GM20431 (cell line): Measurements from ENCODE around the gene DGKQ.

Source experiments
- in situ Hi-C: fragments of 300-500 bp; cut with MseI, MboI; formaldehyde crosslinking; loops from one replicate; pipeline ENCODE4 v1.15.0; 2020; ENCODE audit warnings: low sequenced_read_pairs; ENCODE audit not compliant: unreplicated experiment

Gene DGKQ

DNA sequence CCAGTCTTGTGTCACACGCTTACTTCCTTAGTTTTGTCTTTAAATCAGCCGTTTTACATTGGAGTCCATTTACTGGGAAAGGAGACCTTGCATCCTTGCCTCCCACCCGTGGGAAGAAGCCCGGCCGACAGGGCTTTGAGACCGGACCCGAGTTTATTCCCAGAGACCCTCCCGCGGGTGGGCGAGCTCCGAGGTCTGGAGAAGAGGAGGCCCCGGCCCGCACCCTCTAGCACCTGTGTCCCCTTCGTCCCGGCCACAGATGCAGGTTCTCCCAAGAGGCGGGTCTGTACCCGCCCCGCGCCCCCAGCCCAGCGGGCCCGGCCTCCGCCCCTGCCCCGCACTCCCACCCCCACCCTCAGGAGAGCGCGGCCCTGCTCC lies 23.6 kb upstream of the DGKQ start:
- in situ Hi-C loops, result no loop called here

DNA sequence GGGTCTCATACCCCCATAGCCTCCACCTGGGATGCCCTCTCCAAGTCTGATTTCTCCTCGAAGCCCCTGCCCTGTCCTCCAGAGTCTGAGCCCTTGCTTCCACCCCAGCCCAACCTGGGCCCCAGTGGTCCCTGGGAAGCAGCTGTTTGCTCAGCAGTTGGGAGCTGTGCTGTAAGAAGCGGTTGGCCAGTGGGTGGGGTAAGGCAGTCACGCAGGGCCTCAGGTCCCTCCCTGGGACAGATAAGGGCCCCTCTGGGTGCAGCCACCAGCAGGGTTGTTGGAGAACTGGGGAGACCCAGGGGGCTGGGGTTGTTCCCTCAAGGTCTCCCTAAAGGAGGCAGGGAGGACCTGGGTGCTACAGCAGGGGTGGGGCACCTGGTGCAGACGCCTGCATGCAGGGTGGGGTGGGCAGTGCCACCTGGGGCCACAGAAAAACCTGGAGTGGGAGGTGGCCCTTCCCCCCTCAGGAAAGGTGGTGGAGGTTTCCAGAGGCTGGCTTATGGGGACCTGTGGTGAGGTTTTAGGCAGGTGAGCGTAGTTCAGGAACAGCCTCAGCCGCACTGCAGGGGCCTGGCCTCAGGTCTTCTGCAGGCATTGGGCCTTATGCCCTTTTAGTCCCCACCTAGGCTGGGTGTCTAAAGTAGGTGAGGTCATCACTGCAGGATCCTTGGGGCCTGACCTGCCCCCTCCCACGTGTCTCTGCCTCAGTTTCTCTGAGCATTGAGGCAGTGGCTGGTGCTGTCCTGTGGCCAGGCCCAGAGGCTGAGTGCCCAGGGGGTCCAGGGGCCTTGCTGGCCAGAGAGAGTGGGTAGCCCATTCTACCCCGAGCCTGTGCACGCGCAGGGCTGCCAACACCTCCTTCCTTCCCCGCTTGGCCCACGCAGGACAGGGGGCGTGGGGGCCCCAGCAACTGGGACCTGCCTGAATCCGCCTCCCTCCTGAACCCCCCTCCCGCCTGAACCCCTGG lies 22.9 kb upstream of the DGKQ start:
- in situ Hi-C loops, result no loop called here

DNA sequence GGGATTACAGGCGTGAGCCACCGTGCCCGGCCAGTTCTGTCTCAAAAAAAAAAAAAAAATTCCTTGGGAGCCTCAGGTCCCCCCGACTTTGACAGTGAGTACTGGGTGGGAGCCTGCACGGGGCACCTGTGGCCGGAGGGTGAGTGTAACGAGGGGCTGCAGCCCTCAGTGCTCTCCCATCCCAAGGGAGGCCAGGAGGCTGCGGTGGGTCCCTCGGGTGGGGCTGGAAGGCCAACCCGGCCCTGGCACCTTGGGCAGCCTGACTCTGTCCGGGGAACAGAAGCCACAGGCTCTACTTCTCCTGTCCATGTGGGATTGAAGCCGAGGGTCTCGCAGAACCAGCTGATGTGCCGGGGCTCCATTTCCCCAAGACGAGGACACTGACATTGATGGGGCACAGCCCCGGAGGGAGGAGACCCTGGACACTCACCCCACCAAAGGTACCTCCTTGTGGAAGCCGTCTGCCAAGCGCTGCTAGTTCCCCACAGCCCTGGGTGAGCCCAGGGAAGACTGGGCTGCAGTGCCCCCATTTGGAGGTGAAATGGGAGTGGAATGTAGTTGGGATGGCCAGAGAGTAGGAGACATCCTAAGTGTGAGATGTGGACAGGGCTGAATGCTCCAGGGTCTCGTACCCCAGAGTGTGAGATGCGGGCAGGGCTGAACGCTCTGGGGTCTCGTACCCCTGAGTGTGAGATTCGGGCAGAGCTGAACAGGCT lies 22.1 kb upstream of the DGKQ start:
- in situ Hi-C loops, result no loop called here

DNA sequence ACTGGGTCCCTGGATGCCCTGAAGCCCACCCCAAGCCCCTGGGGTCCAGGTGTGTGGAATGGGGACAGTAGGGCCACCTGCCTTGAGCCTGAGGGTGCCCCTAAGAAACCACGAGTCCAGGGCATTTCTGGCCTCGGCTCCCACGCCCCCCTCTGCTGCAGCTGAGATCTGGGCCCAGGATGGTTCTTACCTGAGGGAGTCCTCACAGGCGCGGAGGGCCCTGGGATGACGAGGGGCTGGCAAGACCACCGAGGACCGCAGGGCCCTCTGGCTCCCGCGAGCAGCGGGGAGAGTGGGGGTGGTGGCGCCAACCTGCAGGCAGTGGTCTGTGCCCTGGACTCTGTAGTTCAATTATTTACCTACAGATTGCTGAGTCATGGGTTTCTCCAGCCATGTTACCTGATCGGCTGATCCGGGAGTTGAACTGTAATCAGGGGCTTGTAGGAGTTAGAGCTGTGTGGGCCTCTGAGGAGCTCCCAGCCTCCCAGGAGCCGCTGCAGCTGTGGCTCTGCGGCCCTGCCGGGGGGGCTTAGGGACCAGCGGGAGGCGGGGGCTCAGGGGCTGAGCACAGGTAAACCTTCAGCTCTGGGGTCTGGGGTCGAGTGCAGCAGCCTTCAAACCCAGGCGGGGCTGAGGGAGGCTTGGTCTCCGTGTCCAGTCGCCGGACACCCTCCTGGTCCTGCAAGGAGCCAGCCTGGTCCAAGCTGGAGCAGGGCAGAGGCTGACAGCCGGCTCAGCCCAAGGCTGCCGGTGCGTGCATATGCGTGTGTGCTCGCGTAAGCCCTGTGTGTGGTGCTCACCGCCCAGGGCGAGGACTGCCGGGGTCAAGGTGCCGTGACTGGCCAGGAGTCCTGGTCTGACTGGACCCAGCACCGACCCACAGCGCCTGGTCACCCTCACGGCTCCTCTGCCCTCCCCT lies 20.0 kb upstream of the DGKQ start, which contains the start of gene SLC26A1:
TSS of gene SLC26A1 (minus strand) at position 294 of the 919 bp plus-strand sequence. CDS start 1,701 bp downstream, outside the sequence.
- in situ Hi-C loops, result no loop called here

DNA sequence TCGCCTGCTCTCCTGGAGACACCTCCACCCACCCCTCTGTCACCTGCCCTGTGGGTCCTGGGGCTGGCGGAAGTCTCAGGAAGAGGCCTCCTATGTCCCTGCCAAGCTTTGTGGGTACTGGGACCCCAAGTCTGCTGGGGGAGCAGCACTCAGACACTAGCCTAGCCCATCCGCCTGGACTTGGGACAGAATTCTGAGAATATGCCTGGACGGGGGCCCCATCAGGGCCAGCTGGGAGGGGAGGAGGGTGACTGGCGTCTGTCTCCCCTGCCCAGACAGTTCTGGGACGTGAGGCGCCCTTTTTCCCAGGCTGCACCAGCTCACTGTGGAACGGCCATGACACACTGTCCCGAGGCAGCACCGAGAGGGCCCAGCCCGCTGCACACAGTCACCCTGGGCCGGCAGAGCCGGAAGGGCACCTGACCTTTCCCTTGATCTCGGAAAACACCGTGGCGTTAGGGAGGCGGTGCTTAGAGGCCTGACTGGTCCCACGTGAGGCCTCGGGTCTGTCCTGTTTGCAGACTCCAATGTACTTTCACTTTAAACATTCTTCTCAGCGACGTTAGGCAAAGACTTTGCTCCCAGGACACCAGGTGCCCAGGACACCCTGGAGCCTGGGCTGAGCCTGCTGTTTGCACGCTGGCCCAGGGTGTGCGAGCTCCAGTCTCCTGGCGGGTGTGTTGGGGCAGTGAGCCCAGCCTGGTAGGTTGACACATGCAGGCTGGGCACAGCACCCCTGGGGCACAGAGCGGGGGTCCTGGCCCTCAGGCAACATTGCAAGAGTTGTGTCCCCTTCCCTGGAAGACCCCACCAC lies 19.1 kb upstream of the DGKQ start:
- in situ Hi-C loops, result no loop called here

DNA sequence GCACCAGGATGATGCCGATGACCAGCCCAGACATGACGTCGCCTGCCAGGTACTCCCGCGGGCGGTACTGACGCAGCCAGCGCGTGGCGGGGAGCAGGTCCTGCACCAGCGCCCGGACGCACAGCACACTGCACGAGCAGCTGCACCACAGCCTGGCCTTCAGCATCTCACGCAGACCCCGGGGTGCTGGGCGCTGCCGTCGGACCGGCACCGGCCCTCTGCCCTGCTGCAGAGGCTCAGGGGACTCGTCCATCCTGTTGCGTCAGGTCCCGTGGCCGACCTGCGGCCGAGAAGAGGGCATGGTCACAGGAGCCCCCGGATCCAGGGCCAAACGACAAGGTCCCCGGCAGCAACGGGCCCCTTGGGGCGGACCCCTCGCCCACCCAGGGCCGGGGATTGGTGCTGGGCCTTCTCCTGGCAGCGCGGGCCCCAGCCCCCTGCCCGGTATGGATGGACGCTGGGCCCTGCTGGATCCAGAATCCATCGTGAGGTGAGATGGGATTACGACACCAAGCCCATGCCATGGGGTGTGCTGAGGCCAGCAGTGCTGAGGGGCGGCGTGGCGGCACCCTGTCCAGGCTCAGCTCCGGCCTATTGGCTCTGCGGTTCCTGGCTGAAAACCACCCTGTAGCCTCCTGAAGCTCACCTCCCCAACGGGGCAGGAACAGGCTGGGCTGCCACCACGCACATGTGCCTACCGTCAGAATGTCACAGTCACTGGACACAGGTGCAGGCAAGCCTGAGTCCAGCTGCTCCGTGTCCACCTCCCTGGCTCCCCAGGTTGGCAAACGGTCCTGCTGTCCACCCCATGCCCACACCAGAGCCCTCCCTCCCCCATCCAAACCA lies 18.3 kb upstream of the DGKQ start:
- in situ Hi-C loops, result no loop called here

DNA sequence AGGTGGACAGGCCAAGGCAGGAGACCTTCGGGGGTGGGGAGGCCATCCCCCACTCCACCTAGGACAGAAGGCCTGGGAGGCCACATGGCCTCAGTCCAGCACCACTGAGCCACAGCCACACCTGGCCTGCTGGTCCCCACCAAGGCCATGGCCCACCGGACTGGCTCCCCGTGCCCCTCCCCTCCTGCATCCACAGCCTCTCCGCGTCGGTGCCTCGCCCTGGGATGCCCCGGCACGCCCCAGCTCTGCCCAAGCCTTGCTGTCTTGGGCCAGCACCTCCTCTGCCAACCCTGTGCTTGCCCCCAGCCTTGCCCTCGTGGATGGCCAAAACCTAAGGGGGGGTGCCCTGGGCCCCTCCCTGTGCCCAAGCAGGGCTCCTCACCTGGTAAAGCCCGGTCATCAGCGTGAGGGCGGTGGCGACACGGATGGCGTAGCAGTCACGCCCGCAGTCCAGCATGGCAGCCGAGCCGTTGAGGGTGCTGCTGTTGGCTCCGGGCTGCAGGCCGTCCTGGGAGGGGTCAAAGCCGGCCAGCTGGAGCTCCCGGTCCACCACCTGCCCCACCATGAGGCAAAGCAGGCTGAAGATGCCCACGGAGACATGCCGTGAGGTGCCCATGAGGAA lies 17.5 kb upstream of the DGKQ start:
- in situ Hi-C loops, result no loop called here

DNA sequence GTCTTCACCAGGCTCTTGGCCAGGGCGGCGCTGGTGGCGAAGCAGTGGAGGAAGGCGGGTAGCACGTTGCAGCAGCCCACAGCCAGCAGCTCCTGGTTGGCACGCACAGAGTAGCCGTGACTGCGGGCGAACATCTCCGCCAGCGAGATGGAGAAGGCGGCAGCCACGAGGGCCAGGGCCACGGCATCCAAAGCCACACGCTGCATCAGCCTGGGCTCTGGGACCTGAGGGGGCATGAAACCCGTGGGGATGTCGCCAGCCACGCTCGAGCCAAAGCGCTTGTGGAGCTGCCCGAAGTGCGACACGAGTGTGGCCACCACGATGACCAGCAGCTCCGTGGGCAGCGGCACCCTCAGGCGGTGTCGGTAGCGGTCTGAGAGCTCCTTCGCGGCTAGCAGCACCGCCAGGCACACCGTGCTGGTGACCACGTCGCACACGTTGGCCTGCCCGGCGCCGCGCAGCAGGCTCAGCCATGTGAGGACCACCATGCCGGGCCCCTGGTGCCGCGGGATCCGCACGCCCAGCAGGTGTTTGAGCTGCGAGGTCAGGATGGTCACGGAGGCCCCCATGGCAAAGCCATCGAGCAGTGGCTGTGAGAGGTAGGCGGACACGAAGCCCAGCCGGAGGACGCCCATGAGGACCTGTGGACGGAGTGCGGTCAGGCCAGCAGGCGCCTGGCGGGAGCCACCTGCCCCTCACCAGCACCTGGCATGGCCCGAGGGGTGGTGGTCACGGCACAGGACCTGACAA lies 16.5 kb upstream of the DGKQ start:
- in situ Hi-C loops, result no loop called here

DNA sequence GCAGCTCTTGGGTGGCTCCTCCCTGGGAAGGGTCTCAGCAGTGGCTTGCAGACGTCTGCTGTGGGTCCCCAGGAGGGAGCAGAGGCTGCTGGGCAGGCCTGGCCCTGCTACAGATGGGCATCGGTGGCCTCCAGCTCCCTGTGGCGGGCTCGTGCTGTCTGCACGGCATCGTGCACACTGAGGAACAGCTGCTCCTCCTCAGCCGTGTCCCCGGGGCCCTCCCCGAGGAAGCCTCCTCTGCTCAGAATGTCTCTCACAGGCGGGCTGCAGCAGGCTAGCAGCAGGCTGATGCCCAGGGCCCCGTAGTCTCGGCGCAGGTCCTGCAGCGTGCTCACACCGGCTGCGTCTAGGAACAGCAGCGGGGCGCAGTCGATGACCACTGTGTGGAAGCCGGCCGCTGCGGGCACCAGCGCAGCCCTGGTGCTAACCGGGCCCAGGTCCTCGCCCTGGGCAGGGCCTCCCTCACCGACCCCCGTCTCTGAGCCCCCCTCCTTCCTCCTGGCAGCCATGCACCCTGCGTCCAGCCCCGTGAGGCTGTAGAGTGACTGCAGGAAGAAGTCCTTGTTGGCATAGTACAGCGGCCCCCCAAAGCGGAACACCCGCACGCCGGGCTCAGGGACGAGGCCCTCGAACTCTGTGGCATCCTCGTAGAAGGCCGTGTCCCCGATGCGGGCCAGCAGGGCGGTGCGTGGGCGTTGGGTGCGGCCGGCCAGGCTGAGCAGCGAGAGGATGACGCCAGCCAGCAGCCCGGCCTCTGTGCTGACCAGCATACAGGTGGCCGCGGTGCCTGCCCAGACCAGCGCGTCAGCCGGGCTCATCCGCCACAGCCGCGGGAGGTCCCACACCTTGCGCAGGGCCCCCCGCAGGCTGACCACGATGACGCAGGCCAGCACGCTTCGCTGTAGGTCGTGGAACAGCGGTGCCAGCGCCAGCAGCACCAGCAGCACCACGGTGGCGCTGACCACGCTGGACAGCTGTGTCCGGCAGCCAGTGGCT lies 15.7 kb upstream of the DGKQ start:
- in situ Hi-C loops, result no loop called here

DNA sequence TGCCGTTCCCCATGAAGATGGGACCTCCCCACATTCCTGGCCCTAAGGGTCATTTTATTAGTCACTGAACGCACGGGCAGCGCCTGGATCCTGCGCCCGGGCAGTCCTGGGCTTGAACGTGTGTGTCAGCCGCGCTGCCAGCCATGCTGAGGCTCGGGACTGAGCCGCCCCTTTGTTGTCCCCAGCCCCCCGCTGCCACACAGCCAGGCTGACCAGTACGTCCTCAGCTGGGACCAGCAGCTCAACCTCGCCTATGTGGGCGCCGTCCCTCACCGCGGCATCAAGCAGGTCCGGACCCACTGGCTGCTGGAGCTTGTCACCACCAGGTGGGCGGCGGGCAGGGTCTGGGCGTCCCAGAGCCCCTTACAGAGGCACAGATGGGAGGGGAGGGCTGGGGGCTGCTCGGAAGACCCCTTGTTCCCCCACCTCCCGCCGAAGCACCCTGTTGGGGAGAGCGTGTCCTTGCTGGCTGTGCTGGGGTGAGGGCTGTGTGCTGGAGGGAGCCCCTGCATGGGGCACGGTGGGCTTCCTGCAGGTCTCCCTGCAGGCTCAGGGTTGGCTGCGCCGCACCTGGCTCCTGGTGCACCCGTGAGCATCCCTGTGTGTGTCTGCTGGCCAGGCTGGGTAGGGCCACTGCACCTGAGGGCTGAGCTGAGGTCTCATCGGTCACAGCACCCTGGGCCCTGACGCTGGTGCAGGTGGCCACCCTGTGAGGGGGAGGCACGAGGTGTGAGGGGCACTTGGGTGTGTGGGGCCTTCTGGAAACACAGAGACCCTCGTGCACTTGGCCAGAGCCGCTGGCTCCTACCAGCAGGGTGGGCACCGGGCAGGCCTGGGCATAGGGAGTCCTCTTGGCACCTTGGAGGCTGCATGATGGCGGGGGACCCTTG lies 14.5 kb upstream of the DGKQ start:
- in situ Hi-C loops, result no loop called here

DNA sequence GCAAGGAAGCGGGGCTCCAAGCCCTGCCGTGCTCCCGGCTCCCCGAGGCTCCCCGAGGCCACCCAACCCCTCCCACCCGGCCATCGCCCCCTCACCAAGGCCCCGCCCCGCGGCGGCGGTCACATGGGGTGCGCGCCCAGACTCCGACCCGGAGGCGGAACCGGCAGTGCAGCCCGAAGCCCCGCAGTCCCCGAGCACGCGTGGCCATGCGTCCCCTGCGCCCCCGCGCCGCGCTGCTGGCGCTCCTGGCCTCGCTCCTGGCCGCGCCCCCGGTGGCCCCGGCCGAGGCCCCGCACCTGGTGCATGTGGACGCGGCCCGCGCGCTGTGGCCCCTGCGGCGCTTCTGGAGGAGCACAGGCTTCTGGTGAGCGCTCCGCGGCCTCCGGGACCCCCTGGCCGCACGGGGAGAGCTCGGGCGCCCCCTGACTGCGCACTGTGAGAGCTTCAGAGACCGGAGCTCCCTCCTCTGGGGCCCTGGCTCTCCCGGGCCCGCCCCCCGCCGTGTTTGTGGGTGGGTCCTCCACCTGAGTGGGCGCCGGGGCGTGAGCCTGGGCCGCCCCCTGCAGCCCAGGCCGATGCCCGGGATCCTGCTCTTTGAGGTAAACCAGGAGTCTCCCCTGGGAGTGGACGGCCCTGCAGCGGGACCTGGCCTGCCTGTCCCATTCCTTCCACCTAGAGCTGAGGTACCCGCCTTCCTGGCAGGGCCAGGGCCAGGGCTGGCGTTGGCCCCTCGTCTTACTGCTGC lies 13.7 kb upstream of the DGKQ start, which contains the start of gene IDUA:
TSS of gene IDUA (plus strand) at position 166 of the 745 bp plus-strand sequence. CDS start at position 207, 41 bp downstream.
- in situ Hi-C loops, result no loop called here

DNA sequence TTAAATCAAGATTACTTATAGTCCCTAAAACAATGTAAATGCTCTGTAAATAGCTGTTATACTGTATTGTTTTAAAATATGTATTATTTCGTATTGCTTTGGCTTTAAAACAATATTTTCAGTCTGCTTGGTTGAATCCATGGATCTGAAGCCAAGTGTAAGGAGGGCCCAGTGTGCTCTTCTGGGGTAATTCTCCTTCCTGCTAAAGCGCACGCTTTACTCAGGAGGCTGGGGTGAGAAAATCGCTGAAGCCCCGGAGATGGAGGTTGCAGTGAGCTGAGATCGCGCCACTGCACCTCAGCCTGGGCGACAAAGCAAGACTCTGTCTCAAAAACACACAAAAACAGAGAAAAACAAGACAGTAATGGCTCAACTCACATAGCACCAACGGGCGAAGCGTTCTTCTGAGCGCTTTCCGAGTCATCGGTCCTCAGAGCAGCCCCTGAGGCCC lies 13.1 kb upstream of the DGKQ start:
- in situ Hi-C loops, result no loop called here

DNA sequence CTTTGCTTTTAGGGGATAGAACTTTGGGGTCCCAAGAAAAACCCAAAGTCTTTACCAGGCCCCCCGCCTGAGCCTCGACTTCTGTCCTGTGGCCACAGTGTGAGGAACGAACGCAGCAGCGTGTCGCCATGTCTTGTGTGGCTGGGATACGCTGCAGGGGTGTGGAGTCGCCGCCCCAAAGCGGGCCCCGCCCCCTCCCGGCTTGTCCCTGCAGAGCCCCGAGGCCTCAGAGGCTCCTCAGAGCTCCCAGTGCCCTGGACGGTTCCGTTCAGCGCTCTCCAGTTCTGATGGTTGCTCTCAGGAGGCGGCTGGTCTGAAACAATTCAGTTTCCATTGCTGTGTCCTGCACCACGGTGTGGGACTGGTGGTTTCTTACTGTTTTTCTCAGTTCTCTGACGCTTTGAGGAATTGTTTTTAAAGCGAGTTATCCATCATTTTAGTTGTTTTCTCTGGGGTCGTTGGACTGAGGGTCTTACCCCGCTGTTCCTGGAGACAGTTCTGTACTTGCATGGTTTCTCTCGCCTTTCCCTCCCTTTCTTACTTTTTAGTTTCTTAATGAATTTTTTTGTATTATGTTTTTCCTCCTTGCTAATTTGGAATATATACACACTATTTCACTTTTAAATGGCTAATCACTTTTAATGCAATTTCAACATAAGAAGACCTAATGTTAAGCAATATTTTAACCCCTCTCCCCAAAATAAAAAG lies 11.9 kb upstream of the DGKQ start:
- in situ Hi-C loops, result no loop called here
